HG03135 (cell line): ENCODE data around the gene TRMT2A.
"Not testable (repeated sequence)": the region's sequence is repeated elsewhere in the genome, so short reads cannot be mapped to it uniquely, and the experiment has no call there.

Source experiments
- ATAC-seq: cut with Tn5 transposase; IDR thresholded peaks from one replicate; pipeline ENCODE4 v1.9.1; 2021; ENCODE audit warnings: mild to moderate bottlenecking, moderate library complexity; ENCODE audit not compliant: unreplicated experiment

Gene TRMT2A

GRCh38 chr22:20116951-20117632 is at the start of gene TRMT2A:
Gene TRMT2A, minus strand, starts transcription at chr22:20117226. Its CDS starts 320 bp downstream, at chr22:20116906.
- ATAC-seq = peak; percentile 58

GRCh38 chr22:20166703-20167102 is 49.7 kb upstream of the TRMT2A start:
- no peak for ATAC-seq

GRCh38 chr22:20165913-20166312 is 48.9 kb upstream of the TRMT2A start:
- ATAC-seq = no peak

GRCh38 chr22:20165421-20165820 is 48.4 kb upstream of the TRMT2A start:
- ATAC-seq = no peak

- ATAC-seq = no peak
Measured at GRCh38 chr22:20164863-20165262, 47.8 kb upstream of the TRMT2A start.

- ATAC-seq = no peak
Measured at GRCh38 chr22:20160041-20160440, 43.0 kb upstream of the TRMT2A start.

- ATAC-seq = not testable (repeated sequence)
Measured at GRCh38 chr22:20159531-20159930, 42.5 kb upstream of the TRMT2A start.

GRCh38 chr22:20159076-20159475 is 42.0 kb upstream of the TRMT2A start:
- ATAC-seq = no peak

GRCh38 chr22:20158391-20159036 is 41.5 kb upstream of the TRMT2A start:
- ATAC-seq = no peak

GRCh38 chr22:20157430-20158183 is 40.6 kb upstream of the TRMT2A start:
- ATAC-seq = no peak

GRCh38 chr22:20156611-20157429 is 39.8 kb upstream of the TRMT2A start:
- ATAC-seq = no peak

GRCh38 chr22:20156042-20156389 is 39.0 kb upstream of the TRMT2A start:
- ATAC-seq = no peak

- no peak for ATAC-seq
Measured at GRCh38 chr22:20155330-20156041, 38.5 kb upstream of the TRMT2A start.

- ATAC-seq = no peak
Measured at GRCh38 chr22:20154602-20155187, 37.7 kb upstream of the TRMT2A start.

GRCh38 chr22:20153945-20154344 is 36.9 kb upstream of the TRMT2A start:
- no peak for ATAC-seq

- ATAC-seq = no peak
Measured at GRCh38 chr22:20152464-20152890, 35.5 kb upstream of the TRMT2A start.

- no peak for ATAC-seq
Measured at GRCh38 chr22:20151276-20151588, 34.2 kb upstream of the TRMT2A start.

GRCh38 chr22:20150381-20151275 is 33.6 kb upstream of the TRMT2A start, which contains the start of gene CCDC188:
Gene CCDC188, minus strand, starts transcription at chr22:20151055. Its CDS starts 69 bp downstream, at chr22:20150986.
- ATAC-seq = no peak
